SJCRH30 (cell line): ENCODE measurements around the gene ZNF793. TPM values are rescaled to one million over a fixed set of nuclear protein-coding genes. Genes with fewer than 3 reads are reported as not detected.
A peak's percentile ranks its signal among the peaks of the same experiment; 100 is the strongest.

Source experiments
- DNase-seq, 2 experiments: peaks; one replicate each; pipeline ENCODE4 v3.0.0-alpha.2; 2015 to 2020
- H3K27ac ChIP-seq: fragments of 250-450 bp; sonication (Bioruptor Pico); 2 replicates; pipeline ENCODE4 v1.5.1; 2020; ENCODE audit warnings: mild to moderate bottlenecking, moderate library complexity
- H3K27me3 ChIP-seq: fragments of 250-450 bp; sonication (Bioruptor Pico); 2 replicates; pipeline ENCODE4 v1.5.1; 2020; ENCODE audit warnings: mild to moderate bottlenecking, moderate library complexity
- H3K36me3 ChIP-seq: fragments of 250-450 bp; sonication (Bioruptor Pico); 2 replicates; pipeline ENCODE4 v1.5.1; 2020; ENCODE audit warnings: mild to moderate bottlenecking, moderate library complexity
- H3K4me1 ChIP-seq: fragments of 250-450 bp; sonication (Bioruptor Pico); 2 replicates; pipeline ENCODE4 v1.5.1; 2020; ENCODE audit warnings: mild to moderate bottlenecking, moderate library complexity
- H3K4me3 ChIP-seq: fragments of 250-450 bp; sonication (Bioruptor Pico); 2 replicates; pipeline ENCODE4 v1.5.1; 2020; ENCODE audit warnings: mild to moderate bottlenecking, moderate library complexity
- H3K9me3 ChIP-seq: fragments of 250-450 bp; sonication (Bioruptor Pico); replicated peaks from 2 replicates; pipeline ENCODE4 v1.5.1; 2020; ENCODE audit warnings: mild to moderate bottlenecking, moderate library complexity
- total RNA-seq: library from RNA; depleted of rRNA; stranded (reverse); fragments of >200 nt; shearing (Covaris generic); gene quantifications from 2 replicates; pipeline ENCODE4 v1.2.3, GENCODE V29; 2014; rRNA removed

Gene ZNF793
- 1.9 and 2.3 TPM in 2 replicates for total RNA-seq

DNA sequence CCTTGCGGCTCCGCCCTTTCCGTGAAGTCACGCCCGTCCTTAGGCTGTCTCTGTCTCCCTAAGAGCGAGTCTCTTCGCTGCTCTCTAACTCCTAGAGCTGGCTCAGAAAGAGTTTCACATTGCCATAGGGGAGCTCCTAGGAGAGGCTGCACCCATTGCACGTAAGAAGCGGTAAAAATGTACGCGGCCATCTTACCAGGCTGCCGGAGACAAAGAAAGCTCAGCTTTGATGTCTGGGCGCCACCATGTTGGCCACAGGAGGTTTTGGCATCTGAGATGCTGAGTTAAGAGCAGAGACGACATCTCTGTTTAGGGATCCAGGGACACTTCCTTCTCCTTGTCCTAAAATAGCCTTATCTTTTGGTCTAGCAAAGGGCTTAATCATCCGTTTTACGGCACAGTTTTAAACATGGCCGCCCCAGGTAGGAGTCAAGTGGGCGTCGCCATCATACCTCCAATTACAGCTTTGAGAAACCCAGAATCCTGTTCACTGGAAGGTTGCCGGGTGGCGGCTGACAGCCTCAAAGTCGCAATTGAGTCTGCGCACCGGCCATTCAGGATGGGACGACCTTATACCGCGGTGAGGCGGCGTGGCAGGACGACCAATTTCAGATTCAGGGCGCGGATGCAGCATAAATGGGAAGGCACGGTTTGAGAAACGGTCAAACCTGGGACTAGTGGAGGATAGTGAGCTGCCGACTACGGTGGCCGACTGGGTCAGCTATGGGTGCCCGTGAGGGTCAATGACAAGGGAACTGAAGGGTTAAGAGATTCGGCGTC is at the start of gene ZNF793:
Gene ZNF793, plus strand, starts transcription at position 553 of the 780 bp plus-strand sequence. CDS start 16,501 bp downstream, outside the sequence.
- no peaks in the 10 kb centered on the region for H3K27me3 ChIP-seq
- no peaks in the 10 kb centered on the region for H3K4me1 ChIP-seq
- 0 out of 2 replicates have a peak, but pooled peaks cover 3% of the 10 kb centered on the region for H3K9me3 ChIP-seq
- no peaks in the 10 kb centered on the region; the same call in 1 of the 2 replicates for H3K36me3 ChIP-seq
- peak within 1 kb of the TSS; percentile 64 for H3K4me3 ChIP-seq
- peak; percentile 63 to 75 for DNase-seq
- peak within 1 kb of the TSS; percentile 78 for H3K27ac ChIP-seq

DNA sequence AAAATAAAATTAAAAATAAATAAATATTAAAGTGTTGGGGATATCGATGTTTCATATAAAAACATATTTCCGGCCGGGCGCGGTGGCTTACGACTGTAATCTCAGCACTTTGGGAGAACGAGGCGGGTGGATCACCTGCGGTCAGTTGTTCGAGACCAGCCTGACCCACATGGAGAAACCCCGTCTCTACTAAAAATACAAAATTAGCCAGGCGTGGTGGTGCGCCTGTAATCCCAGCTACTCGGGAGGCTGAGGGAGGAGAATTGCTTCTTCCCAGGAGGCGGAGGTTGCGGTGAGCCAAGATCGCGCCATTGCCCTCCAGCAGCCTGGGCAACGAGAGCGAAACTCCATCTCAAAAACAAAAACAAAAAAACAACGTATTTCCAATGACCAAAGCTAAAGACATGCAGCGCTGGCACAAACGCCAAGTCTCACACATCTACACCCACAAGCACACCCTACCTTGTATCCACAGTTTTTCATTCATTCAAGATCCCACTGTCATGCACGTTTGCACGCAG is 40.4 kb upstream of the ZNF793 start:
- peaks cover 18% of the 10 kb centered on the region for H3K9me3 ChIP-seq
- peaks cover 32% of the 10 kb centered on the region for H3K36me3 ChIP-seq
- H3K27me3 ChIP-seq: no peaks in the 10 kb centered on the region
- H3K4me1 ChIP-seq: peaks cover 4% of the 10 kb centered on the region; the same call in 1 of the 2 replicates
- peak overlapping the region; percentile 91 for H3K27ac ChIP-seq
- DNase-seq: peak in 1 of 2 experiments; percentile 8
- H3K4me3 ChIP-seq: peak overlapping the region; percentile 89

DNA sequence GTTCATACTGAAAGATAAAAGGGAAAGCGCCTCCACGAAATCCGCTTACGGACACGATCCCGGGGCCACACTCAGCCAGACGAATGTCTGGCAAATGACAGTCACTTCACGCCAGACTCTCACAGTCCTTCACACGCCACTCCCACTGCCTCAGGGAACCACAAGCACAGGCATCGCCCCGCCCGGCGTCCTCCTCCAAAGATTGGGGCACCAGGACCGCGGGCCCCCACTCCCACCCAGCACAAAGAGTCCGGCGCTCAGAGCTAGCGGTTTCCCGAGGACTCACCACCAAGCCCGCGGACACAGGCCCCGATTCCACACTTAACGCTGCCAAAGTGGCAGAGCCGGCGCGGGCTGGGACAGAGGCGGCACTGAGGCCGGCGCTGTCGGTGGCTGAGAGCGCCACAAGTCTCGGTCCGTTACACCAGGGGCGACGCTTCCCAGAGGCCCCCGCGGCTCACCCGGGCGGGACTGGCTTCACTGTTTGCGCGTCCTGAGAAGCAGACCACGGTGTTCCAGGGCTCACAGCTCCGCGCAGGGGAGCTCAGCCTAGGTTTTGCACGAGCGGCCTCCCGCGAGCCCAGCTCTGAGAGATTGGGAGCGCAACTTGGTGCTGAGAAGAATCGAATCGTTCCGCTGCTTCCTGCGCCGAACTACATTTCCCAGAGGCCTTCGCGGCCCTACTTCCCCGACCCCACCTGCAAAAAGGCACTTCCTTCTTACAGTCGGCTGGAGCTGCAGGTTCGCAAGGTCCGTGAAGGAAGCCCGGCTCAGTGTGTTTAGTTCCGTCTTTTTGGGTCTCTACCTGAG is 39.7 kb upstream of the ZNF793 start, which contains the start of gene ZNF569:
Gene ZNF569, minus strand, starts transcription at position 647 of the 810 bp plus-strand sequence. CDS start 22,523 bp downstream, outside the sequence.
- H3K27ac ChIP-seq: peak within 1 kb of the TSS; percentile 91
- peak within 1 kb of the TSS; percentile 89 for H3K4me3 ChIP-seq
- DNase-seq: peak; percentile 91 to 95
- H3K4me1 ChIP-seq: peaks cover 4% of the 10 kb centered on the region; the same call in 1 of the 2 replicates
- no peaks in the 10 kb centered on the region for H3K27me3 ChIP-seq
- peaks cover 31% of the 10 kb centered on the region for H3K36me3 ChIP-seq
- peaks cover 21% of the 10 kb centered on the region for H3K9me3 ChIP-seq

DNA sequence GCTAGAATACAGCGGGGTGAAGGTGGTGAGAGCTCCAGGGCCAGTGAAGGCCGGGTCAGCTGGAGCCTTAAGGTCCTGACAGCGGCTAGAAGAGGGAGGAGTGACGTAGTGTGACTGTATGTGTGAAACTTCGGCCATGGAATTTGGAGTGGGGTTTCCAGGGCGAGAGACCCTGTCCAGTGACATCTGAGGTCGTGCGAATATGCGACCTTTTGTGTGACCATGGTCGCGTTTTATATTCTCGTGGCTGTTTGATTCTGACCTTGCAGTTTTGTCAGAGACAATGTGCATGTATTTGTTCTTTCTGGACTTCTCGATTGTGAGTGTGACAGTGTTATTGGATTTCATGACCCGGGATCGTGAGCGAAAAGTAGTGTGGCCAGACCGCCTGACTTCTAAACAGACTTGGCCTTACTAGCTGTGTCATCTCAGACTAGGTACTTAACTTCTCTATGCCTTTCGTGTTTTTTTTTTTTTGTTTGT is 39.1 kb upstream of the ZNF793 start:
- DNase-seq: no peak
- peaks cover 27% of the 10 kb centered on the region for H3K36me3 ChIP-seq
- peak overlapping the region; percentile 91; the same call in 1 of the 2 replicates for H3K27ac ChIP-seq

DNA sequence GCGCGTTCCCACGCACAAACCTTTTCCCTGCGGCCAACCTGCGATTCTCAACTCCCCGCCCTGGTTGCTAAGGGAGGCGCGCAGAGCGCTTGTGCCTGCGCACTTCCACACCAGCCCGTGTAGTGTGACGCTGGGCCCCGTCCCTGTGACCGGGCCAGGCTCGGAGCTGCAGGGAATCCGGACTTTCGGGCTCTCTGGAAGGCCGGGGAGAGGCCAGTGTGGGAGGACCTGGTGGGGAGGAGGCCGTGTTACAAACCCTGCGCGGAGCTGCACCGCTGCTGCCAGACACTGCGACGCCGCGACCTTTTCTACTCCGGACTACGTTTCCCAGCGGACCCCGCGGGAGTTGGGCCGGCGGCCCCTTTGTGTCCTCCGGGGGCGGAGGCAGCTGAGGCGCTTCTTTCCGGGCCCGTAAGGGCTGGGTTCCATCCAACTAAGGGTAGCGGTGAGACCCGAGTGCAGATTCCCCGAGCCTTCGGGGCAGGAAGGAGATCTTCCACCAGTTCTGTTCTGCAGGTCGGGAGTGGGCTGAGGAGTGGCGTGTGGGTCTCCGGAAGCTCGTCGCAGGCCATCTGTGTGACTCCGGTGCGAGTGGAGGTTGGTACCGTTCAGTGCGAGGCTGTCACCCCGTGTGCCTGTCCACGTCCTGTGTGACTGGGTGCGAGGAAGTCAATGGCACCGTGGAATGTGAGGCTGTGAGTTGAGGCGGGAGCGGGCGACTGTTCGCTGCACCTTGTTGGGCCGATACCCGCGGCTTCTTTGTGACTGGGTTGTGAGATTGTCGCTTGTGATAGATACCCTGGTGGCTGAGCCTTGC is 37.6 kb upstream of the ZNF793 start, which contains the start of gene ZNF570:
Gene ZNF570, plus strand, starts transcription at position 396 of the 817 bp plus-strand sequence. CDS start 999 bp downstream, outside the sequence.
- H3K27ac ChIP-seq: peak within 1 kb of the TSS; percentile 42

More for the DNA sequence above, 39.1 kb upstream of the ZNF793 start:
- H3K27me3 ChIP-seq: no peaks in the 10 kb centered on the region
- H3K4me3 ChIP-seq: peak overlapping the region; percentile 89
- peaks cover 20% of the 10 kb centered on the region for H3K9me3 ChIP-seq
- H3K4me1 ChIP-seq: peaks cover 4% of the 10 kb centered on the region; the same call in 1 of the 2 replicates

DNA sequence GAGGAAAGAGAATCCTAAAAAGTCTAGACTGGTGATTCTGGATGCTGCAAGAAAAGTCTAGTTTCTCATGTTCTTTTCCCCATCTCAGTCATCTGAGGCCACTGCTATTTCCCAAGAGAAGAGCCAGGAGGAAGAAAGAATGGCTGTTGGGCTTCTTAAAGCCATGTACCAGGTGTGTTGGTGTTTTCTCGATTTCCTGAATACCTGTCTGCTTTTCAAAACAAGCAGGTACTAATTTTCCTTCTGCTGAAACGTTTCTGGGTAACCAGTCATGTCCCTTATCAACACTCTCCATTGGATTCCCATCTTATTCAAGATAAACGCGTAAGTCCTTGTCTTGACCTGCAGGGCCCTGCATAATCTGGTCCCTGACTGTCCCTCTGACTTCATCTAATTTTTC is 36.5 kb upstream of the ZNF793 start:
- DNase-seq: no peak
- H3K36me3 ChIP-seq: peaks cover 13% of the 10 kb centered on the region
- peaks cover 21% of the 10 kb centered on the region for H3K9me3 ChIP-seq
- H3K27ac ChIP-seq: no peak overlapping the region
- H3K27me3 ChIP-seq: no peaks in the 10 kb centered on the region
- H3K4me1 ChIP-seq: peaks cover 4% of the 10 kb centered on the region; the same call in 1 of the 2 replicates
- H3K4me3 ChIP-seq: peak overlapping the region; percentile 89

More for the DNA sequence above, 37.6 kb upstream of the ZNF793 start, which contains the start of gene ZNF570:
- DNase-seq: peak; percentile 93
- peaks cover 21% of the 10 kb centered on the region for H3K9me3 ChIP-seq
- H3K36me3 ChIP-seq: peaks cover 15% of the 10 kb centered on the region
- peak within 1 kb of the TSS; percentile 89 for H3K4me3 ChIP-seq
- H3K4me1 ChIP-seq: peaks cover 4% of the 10 kb centered on the region; the same call in 1 of the 2 replicates
- H3K27me3 ChIP-seq: no peaks in the 10 kb centered on the region

DNA sequence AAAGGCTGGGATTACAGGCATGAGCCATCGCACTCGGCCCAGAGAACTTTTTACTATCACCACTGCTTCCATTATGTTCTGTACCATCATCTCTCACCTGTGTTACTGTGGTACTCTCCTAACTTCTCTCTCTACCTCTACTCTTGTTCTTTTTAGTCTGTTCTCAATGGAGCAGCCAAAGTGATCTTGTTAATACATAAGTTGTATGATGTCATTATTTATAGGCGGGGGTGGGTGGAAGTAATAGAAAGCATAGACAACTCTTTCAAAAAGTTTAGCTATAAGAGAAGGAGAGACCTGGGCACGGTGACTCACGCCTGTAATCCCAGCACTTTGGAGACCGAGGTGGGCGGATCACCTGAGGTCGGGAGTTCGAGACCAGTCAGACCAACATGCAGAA is 34.6 kb upstream of the ZNF793 start:
- Histone ChIP-seq H3K4me3 (no peak overlapping the region), H3K36me3 (peaks cover 31% of the 10 kb centered on the region), H3K27me3 (no peaks in the 10 kb centered on the region), H3K27ac (no peak overlapping the region), H3K9me3 (peaks cover 23% of the 10 kb centered on the region), H3K4me1 (peaks cover 4% of the 10 kb centered on the region; the same call in 1 of the 2 replicates)
- no peak for DNase-seq

DNA sequence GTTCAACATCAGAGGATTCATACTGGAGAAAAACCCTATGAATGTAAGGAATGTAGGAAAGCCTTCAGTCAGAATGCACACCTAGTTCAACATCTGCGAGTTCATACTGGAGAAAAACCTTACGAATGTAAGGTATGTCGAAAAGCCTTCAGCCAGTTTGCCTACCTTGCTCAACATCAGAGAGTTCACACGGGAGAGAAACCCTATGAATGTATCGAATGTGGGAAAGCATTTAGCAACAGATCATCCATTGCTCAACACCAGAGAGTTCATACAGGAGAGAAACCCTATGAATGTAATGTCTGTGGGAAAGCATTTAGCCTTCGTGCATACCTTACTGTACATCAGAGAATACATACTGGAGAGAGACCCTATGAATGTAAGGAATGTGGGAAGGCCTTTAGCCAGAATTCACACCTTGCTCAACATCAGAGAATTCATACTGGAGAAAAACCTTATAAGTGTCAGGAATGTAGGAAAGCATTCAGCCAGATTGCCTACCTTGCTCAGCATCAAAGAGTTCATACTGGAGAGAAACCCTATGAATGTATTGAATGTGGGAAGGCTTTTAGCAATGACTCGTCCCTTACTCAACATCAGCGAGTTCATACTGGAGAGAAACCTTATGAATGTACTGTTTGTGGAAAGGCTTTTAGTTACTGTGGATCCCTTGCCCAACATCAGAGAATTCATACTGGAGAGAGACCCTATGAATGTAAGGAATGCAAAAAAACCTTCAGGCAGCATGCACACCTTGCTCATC is 22.2 kb upstream of the ZNF793 start:
- Histone ChIP-seq H3K27me3 (no peaks in the 10 kb centered on the region), H3K36me3 (peaks cover 46% of the 10 kb centered on the region), H3K9me3 (peaks cover 53% of the 10 kb centered on the region), H3K4me3 (no peak overlapping the region), H3K27ac (no peak overlapping the region), H3K4me1 (no peaks in the 10 kb centered on the region)
- peak in 1 of 2 experiments; percentile 15 for DNase-seq

DNA sequence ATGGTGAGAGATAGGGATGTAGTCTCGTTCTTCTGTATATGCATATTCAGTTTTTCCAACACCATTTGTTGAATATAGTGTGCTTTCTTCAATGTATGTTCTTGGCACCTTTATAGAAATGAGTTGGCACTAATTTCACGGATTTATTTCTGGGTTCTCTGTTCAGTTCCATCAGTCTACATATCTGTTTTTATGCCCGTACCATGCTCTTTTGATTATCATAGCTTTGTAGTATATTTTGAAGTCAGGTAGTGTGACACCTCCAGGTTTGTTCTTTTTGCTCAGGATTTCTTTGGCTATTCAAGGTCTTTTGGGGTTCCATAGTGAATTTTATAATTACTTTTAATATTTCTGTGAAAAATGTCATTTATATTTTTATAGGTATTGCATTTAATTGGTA is 14.5 kb upstream of the ZNF793 start:
- Histone ChIP-seq H3K9me3 (peaks cover 16% of the 10 kb centered on the region), H3K4me3 (no peak overlapping the region), H3K36me3 (no peaks in the 10 kb centered on the region), H3K4me1 (no peaks in the 10 kb centered on the region), H3K27ac (no peak overlapping the region), H3K27me3 (no peaks in the 10 kb centered on the region)
- DNase-seq: no peak

DNA sequence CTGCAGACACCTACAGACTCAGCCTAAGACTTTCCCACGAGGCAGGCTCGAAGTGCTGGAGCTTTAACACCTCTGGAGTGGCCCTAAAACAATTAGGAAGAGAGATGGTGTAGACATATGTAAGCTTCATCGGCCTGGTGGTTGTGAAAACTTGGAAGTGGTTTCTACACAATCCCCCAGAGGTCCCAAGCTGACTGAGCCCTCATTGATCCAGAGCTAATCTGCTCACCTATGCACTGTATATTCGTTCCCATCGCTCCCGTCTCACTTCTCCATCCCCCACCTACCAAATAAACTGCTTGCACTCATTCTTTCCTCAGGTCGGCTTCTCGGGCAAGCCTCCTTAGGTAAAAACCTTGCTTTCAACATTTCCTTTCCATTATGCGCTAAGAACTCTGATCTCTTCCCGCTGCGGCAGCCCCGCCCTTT is 767 bp upstream of the ZNF793 start:
- Histone ChIP-seq H3K4me3 (peak overlapping the region; percentile 64), H3K27ac (peak overlapping the region; percentile 78)
- DNase-seq: no peak

DNA sequence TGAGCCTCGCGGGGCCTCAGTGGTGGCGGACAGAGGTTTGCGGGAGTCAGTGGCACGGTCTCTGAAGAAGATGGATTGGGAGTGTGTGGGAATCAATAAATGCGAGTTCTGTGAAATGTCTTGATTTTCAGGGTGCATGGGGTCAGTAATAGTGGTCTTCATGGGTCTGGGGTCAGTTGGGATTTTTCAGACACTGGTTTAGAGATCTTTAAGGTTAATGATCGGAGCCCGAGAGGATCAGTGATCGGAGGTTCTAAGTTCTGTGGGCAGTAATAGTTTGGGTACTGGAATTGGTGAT is 377 bp downstream of the ZNF793 start:
- no peaks in the 10 kb centered on the region for H3K27me3 ChIP-seq
- peak overlapping the region; percentile 64 for H3K4me3 ChIP-seq
- H3K27ac ChIP-seq: peak overlapping the region; percentile 78; the same call in 1 of the 2 replicates
- no peak for DNase-seq
- H3K4me1 ChIP-seq: no peaks in the 10 kb centered on the region
- no peaks in the 10 kb centered on the region; the same call in 1 of the 2 replicates for H3K36me3 ChIP-seq
- H3K9me3 ChIP-seq: 0 out of 2 replicates have a peak, but pooled peaks cover 3% of the 10 kb centered on the region

More for the DNA sequence above, 767 bp upstream of the ZNF793 start:
- 0 out of 2 replicates have a peak, but pooled peaks cover 3% of the 10 kb centered on the region for H3K9me3 ChIP-seq
- H3K36me3 ChIP-seq: no peaks in the 10 kb centered on the region; the same call in 1 of the 2 replicates
- H3K4me1 ChIP-seq: no peaks in the 10 kb centered on the region
- H3K27me3 ChIP-seq: no peaks in the 10 kb centered on the region

DNA sequence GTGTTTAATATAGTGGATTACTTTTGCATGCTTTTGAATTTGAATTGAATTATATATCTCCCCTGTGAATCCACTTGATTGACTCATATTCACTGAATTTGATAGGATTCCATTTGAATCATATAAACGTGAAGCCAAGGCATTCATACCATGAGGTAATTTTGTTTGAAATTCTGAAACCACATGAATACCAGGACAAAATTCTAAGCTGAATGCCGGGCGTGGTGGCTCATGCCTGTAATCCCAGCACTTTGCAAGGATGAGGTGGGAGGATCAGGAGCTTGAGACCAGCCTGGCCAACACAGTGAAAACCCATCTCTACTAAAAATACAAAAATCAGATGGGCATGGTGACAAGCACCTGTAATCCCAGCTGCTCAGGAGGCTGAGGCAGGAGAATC is 4.4 kb downstream of the ZNF793 start:
- Histone ChIP-seq H3K36me3 (peaks cover 3% of the 10 kb centered on the region; the same call in 1 of the 2 replicates), H3K27me3 (no peaks in the 10 kb centered on the region), H3K4me3 (no peak overlapping the region), H3K4me1 (no peaks in the 10 kb centered on the region), H3K27ac (no peak overlapping the region), H3K9me3 (peaks cover 6% of the 10 kb centered on the region; the same call in 1 of the 2 replicates)
- no peak for DNase-seq

DNA sequence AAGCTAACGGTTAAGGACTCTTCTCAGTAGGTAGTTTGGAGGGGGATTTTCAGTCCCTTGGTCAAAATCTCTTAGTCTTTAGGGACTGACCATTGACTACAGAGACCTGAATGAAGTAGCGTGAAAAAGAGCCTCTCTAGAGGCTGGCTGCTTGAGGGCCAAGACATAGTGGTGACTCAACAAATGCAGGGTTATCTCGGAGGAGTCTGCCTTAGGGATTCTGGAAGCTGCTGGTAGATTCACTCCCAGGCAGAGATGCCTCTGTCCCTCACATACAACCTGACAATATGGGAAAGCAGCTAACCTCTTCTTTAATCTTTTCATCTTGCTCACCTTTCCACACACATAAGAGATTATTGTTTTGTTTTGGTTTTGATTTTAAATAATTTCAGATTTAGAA is 5.1 kb downstream of the ZNF793 start:
- peaks cover 3% of the 10 kb centered on the region; the same call in 1 of the 2 replicates for H3K36me3 ChIP-seq
- no peak for DNase-seq
- H3K4me3 ChIP-seq: no peak overlapping the region
- no peaks in the 10 kb centered on the region for H3K27me3 ChIP-seq
- no peaks in the 10 kb centered on the region for H3K4me1 ChIP-seq
- peaks cover 6% of the 10 kb centered on the region; the same call in 1 of the 2 replicates for H3K9me3 ChIP-seq
- no peak overlapping the region for H3K27ac ChIP-seq
